B cell (primary cell): Measurements from ENCODE around the gene SLC13A4. TPM values are rescaled to one million over a fixed set of nuclear protein-coding genes. Genes with fewer than 3 reads are reported as not detected.

Experiments used
- ATAC-seq: fragments of 200-7000 bp; cut with Tn5 transposase; one replicate; pipeline ENCODE4 v1.10.0; 2021; ENCODE audit warnings: low read depth, mild to moderate bottlenecking, moderate number of reproducible peaks, moderate library complexity
- CTCF ChIA-PET: fragments of 350-600 bp; sonication (Branson Sonifier 250); formaldehyde crosslinking; loops from one replicate; lab custom pipeline; 2021; ENCODE audit warnings: antibody characterized with exemption, inconsistent platforms; lab: Charles Lee
- POLR2A ChIA-PET: fragments of 350-600 bp; sonication (Branson Sonifier 250); formaldehyde crosslinking; loops from one replicate; lab custom pipeline; 2021; ENCODE audit warnings: antibody characterized with exemption; lab: Charles Lee
- DNase-seq: peaks from one replicate; pipeline ENCODE4 v3.0.0; 2013
- H2AFZ ChIP-seq: 2 replicates; pipeline ENCODE4 v1.6.1; 2012; ENCODE audit warnings: mild to moderate bottlenecking, low read depth, low read length; ENCODE audit not compliant: insufficient read depth, poor library complexity, severe bottlenecking
- H3K27ac ChIP-seq, 2 donors: 1 replicate in 1 of 2; 2 replicates in 1 of 2; pipeline ENCODE4 v1.5.1; 2012 to 2013; ENCODE audit warnings: low read length in 2 of 2, mild to moderate bottlenecking in 2 of 2, moderate library complexity in 1 of 2
- H3K27me3 ChIP-seq, 4 experiments: fragments of 200-600 bp in 1 of 4; sonication (generic) in 1 of 4; replicated peaks in 1 of 4; 1 replicate in 2 of 4; 2 replicates in 2 of 4; pipeline versions ENCODE4 v1.6.1 to v1.7.0; 2013 to 2016; ENCODE audit warnings: low read length in 3 of 4, mild to moderate bottlenecking in 2 of 4, mixed read lengths in 1 of 4, moderate library complexity in 1 of 4; ENCODE audit not compliant: insufficient read depth in 4 of 4, control insufficient read depth in 3 of 4; ENCODE audit errors: control extremely low read depth in 1 of 4
- H3K36me3 ChIP-seq, 2 experiments: replicated peaks in 1 of 2; 1 replicate in 1 of 2; 2 replicates in 1 of 2; pipeline versions ENCODE4 v1.6.1 to v1.7.1; 2013; ENCODE audit warnings: low read length in 1 of 2; ENCODE audit not compliant: insufficient read depth in 2 of 2, control insufficient read depth in 1 of 2; ENCODE audit errors: control extremely low read depth in 1 of 2, extremely low read depth in 1 of 2
- H3K4me1 ChIP-seq, 2 donors: fragments of 200-600 bp in 1 of 2; sonication (generic) in 1 of 2; 1 replicate in 1 of 2; 2 replicates in 1 of 2; pipeline versions ENCODE4 v1.5.1 to v1.6.1; 2013 to 2017; ENCODE audit warnings: low read length in 2 of 2; ENCODE audit not compliant: control insufficient read depth in 2 of 2, insufficient read depth in 2 of 2
- H3K4me2 ChIP-seq: replicated peaks from 2 replicates; pipeline ENCODE3; 2012; ENCODE audit warnings: mild to moderate bottlenecking, low read depth, low read length; ENCODE audit not compliant: poor library complexity, severe bottlenecking
- H3K4me3 ChIP-seq, 5 experiments: fragments of 200-600 bp in 1 of 5; sonication (generic) in 1 of 5; 1 replicate in 3 of 5; 2 replicates in 2 of 5; pipeline versions ENCODE4 v1.5.1 to v1.7.0; 2011 to 2016; ENCODE audit warnings: low read length in 4 of 5, mild to moderate bottlenecking in 4 of 5, low read depth in 2 of 5, control low read depth in 1 of 5, moderate library complexity in 1 of 5; ENCODE audit not compliant: insufficient read depth in 1 of 5; ENCODE audit errors: control extremely low read depth in 1 of 5, extremely low read depth in 1 of 5
- H3K79me2 ChIP-seq: fragments of 200-600 bp; sonication (generic); one replicate; pipeline ENCODE4 v1.6.0; 2016; ENCODE audit warnings: low read length; ENCODE audit not compliant: control insufficient read depth, insufficient read depth
- H3K9ac ChIP-seq: fragments of 200-600 bp; sonication (generic); 2 replicates; pipeline ENCODE4 v1.6.1; 2017; ENCODE audit warnings: mild to moderate bottlenecking, low read length, moderate library complexity
- H3K9me3 ChIP-seq, 3 donors: one replicate each; pipeline versions ENCODE4 v1.6.1 to v1.7.1; 2013; ENCODE audit warnings: low read length in 2 of 3; ENCODE audit not compliant: control insufficient read depth in 2 of 3, insufficient read depth in 1 of 3; ENCODE audit errors: control extremely low read depth in 1 of 3
- H4K20me1 ChIP-seq: 2 replicates; pipeline ENCODE4 v1.6.0; 2012; ENCODE audit warnings: mild to moderate bottlenecking, low read length; ENCODE audit not compliant: insufficient read depth, control insufficient read depth, poor library complexity, severe bottlenecking
- H3K27ac Mint-ChIP-seq: one replicate; pipeline ENCODE4 v1.8.0; 2021; ENCODE audit warnings: mixed read lengths
- H3K27me3 Mint-ChIP-seq: one replicate; pipeline ENCODE4 v1.8.0; 2021; ENCODE audit warnings: mixed read lengths
- H3K4me1 Mint-ChIP-seq: one replicate; pipeline ENCODE4 v1.8.0; 2021; ENCODE audit warnings: mixed read lengths
- H3K4me3 Mint-ChIP-seq: one replicate; pipeline ENCODE4 v1.8.0; 2021; ENCODE audit warnings: mixed read lengths
- H3K9me3 Mint-ChIP-seq: one replicate; pipeline ENCODE4 v1.8.0; 2022; ENCODE audit warnings: mixed read lengths; ENCODE audit not compliant: insufficient read depth
- EZH2 ChIP-seq: IDR thresholded peaks from 2 replicates; pipeline ENCODE4 v1.6.1; 2012; ENCODE audit warnings: borderline replicate concordance, low read depth, mild to moderate bottlenecking, moderate library complexity, low read length; ENCODE audit not compliant: insufficient read depth, poor library complexity, severe bottlenecking
- WGBS: methylation state at CpG from one replicate; pipeline ENCODE4 v1.1.5; 2013; ENCODE audit warnings: missing lambda C conversion rate; ENCODE audit not compliant: insufficient coverage; 5-methylcytosine and 5-hydroxymethylcytosine counted together
- intact Hi-C: fragments of 100-400 bp; cut with micrococcal nuclease; formaldehyde crosslinking; loops from one replicate; pipeline ENCODE4 v1.10.0; 2022
- polyA plus RNA-seq: library from polyadenylated mRNA; depleted of rRNA; stranded (reverse); fragments of >200 nt; gene quantifications from 2 replicates; pipeline ENCODE4 v1.2.3, GENCODE V29; 2012
- total RNA-seq, 2 donors: library from RNA; stranded (reverse); fragments of 120-200 nt in 1 of 2; gene quantifications; 1 replicate in 1 of 2; 2 replicates in 1 of 2; pipeline versions ENCODE4 v1.2.3 to v1.2.4, GENCODE V29; 2013 to 2022
- TF ChIP-seq, protein P1 (sequence below): fragments of 200-600 bp; IDR thresholded peaks from one replicate; pipeline ENCODE4 v1.8.0; 2022; ENCODE audit warnings: antibody characterized with exemption, mild to moderate bottlenecking

The SLC13A4 gene
- total and polyA plus RNA-seq, 2 donors (not counting 1 experiment from before 2014, with no cell fraction given): not detected

DNA sequence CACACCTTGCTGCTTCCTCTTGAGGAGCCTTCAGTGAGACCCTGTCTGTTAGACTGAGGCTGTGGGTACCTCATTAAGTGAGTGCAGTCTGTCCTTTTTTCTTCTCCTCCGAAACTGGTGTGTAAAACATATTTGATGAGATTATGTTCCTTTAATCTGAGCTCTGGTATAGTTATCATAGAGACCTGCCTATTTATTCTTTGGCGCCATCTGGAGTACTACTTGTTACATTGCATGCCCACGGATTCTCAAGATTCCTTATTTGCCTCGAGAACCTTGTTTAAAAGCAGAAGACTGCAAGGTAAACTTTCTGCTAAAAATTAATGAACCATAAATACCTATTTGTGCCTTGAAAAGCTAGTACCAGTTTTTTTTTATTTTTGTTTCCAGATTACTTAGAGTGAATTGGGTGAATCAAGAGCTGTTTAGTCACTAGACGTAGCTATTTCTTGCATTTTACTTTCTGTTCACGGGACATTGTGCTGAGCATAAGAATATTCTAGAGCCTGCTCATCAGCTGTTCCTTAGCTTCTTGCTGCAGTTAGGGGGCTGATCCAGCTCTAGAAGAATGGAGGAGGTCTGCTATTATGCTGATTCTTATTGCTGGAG, 82.6 kb downstream of the SLC13A4 start:
- Mint-ChIP-seq H3K27ac (no peak overlapping the region), H3K4me1 (no peaks in the 10 kb centered on the region), H3K4me3 (no peak overlapping the region), H3K27me3 (no peaks in the 10 kb centered on the region), H3K9me3 (no peaks in the 10 kb centered on the region)
- Histone ChIP-seq H3K27ac (no peak overlapping the region), H3K9ac (no peak overlapping the region), H2AFZ (no peak overlapping the region), H3K4me1 (no peaks in the 10 kb centered on the region), H4K20me1 (no peaks in the 10 kb centered on the region), H3K27me3 (no peaks in the 10 kb centered on the region), H3K79me2 (no peaks in the 10 kb centered on the region), H3K9me3 (no peaks in the 10 kb centered on the region), H3K4me3 (no peak overlapping the region), H3K4me2 (no peak overlapping the region), H3K36me3 (peaks cover 7 to 58% of the 10 kb centered on the region in 2 experiments)
- ChIA-PET CTCF (interaction anchor here (0.6 to 7.3 kb wide), 26 partner anchors 8 to 1205 kb away, joined by 3 to 109 read pairs (median 5); partner anchors contain the start of gene STMP1), POLR2A (no interaction called here)
- no peak for TF ChIP-seq EZH2
- TF ChIP-seq, protein P1, sequence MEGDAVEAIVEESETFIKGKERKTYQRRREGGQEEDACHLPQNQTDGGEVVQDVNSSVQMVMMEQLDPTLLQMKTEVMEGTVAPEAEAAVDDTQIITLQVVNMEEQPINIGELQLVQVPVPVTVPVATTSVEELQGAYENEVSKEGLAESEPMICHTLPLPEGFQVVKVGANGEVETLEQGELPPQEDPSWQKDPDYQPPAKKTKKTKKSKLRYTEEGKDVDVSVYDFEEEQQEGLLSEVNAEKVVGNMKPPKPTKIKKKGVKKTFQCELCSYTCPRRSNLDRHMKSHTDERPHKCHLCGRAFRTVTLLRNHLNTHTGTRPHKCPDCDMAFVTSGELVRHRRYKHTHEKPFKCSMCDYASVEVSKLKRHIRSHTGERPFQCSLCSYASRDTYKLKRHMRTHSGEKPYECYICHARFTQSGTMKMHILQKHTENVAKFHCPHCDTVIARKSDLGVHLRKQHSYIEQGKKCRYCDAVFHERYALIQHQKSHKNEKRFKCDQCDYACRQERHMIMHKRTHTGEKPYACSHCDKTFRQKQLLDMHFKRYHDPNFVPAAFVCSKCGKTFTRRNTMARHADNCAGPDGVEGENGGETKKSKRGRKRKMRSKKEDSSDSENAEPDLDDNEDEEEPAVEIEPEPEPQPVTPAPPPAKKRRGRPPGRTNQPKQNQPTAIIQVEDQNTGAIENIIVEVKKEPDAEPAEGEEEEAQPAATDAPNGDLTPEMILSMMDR: peak; percentile 82
- DNase-seq: peak; percentile 56
- ATAC-seq: peak; percentile 70
- WGBS: 56% methylated on average over 4 of the region's 6 CpGs
- intact Hi-C loops: loop anchor here (1.0 kb wide), 1 partner anchor 133 kb away; no protein-coding TSS in a partner anchor

DNA sequence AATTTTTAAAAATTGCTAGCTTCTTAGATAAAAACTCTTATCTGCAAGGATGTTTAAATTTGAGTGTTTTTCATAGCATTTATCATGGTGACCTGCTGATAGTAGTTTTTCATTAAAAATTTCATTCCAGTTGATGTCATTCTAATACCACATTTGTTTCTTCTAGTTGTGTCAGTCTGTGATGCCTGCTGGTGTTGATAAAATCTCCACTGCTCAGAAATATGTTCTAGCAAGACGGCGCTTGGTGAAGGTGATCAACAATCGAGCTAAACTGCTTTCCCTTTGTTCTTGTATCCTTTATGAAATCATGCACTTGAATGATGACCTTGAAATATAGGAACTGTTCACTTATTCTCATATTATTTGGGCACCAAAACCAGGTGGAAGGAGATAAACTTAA, 83.3 kb downstream of the SLC13A4 start:
- H3K4me3 ChIP-seq: no peak overlapping the region
- Mint-ChIP-seq H3K4me1 (no peaks in the 10 kb centered on the region), H3K27me3 (no peaks in the 10 kb centered on the region), H3K9me3 (no peaks in the 10 kb centered on the region), H3K27ac (no peak overlapping the region), H3K4me3 (no peak overlapping the region)
- H2AFZ ChIP-seq: no peak overlapping the region
- peaks cover 7 to 59% of the 10 kb centered on the region in 2 experiments for H3K36me3 ChIP-seq
- intact Hi-C loops: loop anchor here (1.0 kb wide), 1 partner anchor 132 kb away; no protein-coding TSS in a partner anchor
- no peak overlapping the region for H3K9ac ChIP-seq
- CTCF ChIA-PET: interaction anchor here (0.6 to 7.3 kb wide), 25 partner anchors 8 to 1204 kb away, joined by 3 to 109 read pairs (median 5); partner anchors contain the start of gene STMP1
- no peaks in the 10 kb centered on the region for H3K27me3 ChIP-seq
- H4K20me1 ChIP-seq: no peaks in the 10 kb centered on the region
- H3K9me3 ChIP-seq: no peaks in the 10 kb centered on the region
- WGBS: no CpG with 5 or more reads among the region's 3 CpGs
- DNase-seq: no peak
- POLR2A ChIA-PET: no interaction called here
- no peak overlapping the region for H3K27ac ChIP-seq
- no peak overlapping the region for H3K4me2 ChIP-seq
- no peaks in the 10 kb centered on the region for H3K79me2 ChIP-seq
- ATAC-seq: no peak
- no peak for TF ChIP-seq EZH2
- TF ChIP-seq, protein P1: no peak
- H3K4me1 ChIP-seq: no peaks in the 10 kb centered on the region
